Right forelimb (tissue), 1 donor: ENCODE measurements around the gene QSOX1.

Experiments used
- DNase-seq: peaks from one replicate; pipeline ENCODE4 v3.0.0-alpha.2; 2018

Gene QSOX1

GRCh38 chr1:180218806-180219765, 64.4 kb downstream of the QSOX1 start:
- DNase-seq = no peak

- DNase-seq = no peak
Measured at GRCh38 chr1:180219776-180220175, 65.1 kb downstream of the QSOX1 start.

- DNase-seq = no peak
Measured at GRCh38 chr1:180221462-180221861, 66.8 kb downstream of the QSOX1 start.

- no peak for DNase-seq
Measured at GRCh38 chr1:180224902-180225301, 70.2 kb downstream of the QSOX1 start.

DNA sequence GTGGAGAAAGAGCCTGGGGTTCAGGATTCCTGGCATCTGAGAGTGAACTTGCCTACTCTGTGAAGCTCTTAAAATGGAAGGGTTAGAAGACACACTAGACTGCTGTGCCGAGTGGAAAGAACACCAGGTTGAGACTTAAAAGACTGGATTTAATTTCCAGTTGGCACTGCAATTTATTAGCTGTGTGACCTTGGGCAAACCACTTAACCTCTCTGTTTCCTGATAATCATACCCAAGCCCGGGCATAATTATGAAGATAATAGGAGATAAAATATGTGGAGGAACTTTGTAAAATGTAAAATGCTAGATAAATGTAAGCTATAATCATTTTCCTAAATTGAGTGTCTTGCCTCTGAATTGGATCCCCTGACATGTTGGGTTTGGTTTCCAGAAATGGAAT, 70.7 kb downstream of the QSOX1 start:
- DNase-seq = no peak

- no peak for DNase-seq
Measured at GRCh38 chr1:180227861-180228647, 73.4 kb downstream of the QSOX1 start.

DNA sequence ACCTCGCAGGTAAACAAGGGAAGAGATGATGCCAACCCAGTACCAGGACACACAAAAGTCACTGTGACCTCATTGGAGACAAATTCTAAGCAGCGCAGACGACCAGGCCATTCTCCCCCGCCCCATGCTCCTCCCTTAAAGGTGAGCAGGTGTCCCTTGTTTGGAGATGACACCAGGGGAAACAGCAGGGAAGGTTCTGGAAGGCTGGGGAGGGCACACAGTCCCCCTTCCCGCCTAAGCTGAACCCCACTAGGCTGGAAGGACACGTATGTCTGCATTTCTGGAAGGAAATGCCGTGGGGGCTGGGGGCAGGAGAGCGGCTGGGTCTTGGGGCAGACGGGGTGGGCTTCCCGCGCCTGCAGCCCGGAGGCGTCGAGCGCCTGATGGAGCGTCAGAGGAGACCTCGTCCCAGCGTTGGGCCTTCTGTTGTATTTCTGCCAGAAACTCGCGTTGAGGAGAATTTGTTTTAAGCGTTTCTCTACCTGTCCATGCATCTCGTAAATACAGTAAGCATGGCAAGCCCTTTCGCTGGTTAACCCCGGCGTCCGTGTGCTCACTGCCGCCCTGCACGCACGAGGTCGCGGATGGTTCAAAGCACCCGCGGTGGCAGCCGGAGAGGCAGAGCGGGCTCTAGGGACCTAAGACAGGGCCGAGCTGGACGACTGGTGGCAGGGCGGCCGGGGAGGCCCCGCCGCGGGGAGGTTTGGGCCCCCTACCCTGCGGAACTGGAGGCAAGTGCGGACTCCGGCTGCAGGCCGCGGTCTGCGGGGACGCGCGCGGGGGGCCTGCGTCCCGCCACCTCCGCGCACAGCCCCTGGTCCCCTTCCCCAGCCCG, 74.2 kb downstream of the QSOX1 start:
- DNase-seq = no peak

DNA sequence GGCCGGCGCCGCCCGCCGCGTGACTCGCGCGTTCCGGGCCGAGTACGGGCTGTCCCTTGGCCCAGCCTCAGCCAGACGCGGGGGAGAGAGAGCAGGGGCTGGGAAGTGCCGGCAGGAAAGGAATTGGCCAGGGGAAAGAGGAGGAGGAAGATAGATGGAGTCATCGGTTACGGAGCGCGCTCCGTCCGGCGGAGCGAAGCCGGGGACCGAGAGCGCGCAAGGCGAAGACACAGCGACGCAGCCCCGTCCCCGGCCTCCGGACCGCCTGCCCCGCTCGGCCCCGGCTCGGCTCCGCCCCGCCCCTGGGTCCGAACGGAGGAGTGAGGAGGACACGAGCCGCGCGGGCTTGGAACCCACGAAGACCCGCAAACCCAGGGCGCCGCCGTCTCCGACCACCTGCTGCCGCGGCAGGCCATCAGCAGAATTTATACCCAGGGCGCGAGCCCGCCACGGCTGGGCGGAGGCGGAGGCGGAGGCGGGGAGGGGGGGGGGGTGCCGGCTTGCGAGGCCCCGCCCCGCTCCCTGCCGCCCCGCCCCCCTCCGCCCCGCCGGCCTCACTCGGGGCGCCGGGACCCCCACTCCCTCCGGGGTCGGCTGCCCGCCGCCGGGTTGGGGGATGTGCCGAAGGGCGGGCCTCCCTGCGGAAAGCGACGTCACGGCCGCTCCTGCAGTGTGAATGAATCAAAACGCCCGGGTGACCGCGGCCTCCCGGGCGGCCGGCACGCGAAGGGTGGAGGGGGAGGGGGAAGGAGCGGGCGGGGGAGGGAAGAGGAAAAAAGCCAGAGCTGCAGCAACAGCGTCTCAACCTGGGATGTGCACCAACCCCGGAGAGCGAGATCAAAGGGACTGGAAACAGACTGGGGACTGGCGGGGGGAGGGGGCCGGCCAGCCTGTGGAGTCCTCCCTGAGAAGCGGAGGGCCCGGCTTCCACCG, 75.1 kb downstream of the QSOX1 start, which contains the start of gene LHX4:
Gene LHX4 (plus strand): TSS at position 782 of the 933 bp plus-strand sequence. CDS start 266 bp downstream, outside the sequence.
- no peak for DNase-seq

DNA sequence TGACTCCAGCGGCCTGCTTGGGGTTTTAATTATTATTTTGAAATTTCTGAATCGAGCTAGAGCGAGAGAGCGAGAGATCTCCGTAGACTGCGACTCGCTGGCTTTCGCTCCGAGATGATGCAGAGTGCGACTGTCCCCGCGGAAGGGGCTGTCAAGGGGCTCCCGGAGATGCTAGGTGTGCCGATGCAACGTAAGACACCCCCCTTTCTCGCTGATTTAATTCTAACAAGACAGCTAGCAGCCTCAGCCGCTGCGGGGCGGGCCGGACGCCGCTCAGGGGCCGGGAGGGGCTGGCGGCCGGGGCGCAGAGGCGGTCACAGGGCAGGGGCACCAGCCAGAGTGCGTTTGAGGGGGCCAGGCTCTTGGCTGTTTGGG, 75.7 kb downstream of the QSOX1 start:
- DNase-seq = no peak

- no peak for DNase-seq
Measured at GRCh38 chr1:180230791-180231505, 76.3 kb downstream of the QSOX1 start.

GRCh38 chr1:180231506-180231921, 76.8 kb downstream of the QSOX1 start:
- peak; percentile 45 for DNase-seq

GRCh38 chr1:180231936-180232335, 77.3 kb downstream of the QSOX1 start:
- DNase-seq = no peak

DNA sequence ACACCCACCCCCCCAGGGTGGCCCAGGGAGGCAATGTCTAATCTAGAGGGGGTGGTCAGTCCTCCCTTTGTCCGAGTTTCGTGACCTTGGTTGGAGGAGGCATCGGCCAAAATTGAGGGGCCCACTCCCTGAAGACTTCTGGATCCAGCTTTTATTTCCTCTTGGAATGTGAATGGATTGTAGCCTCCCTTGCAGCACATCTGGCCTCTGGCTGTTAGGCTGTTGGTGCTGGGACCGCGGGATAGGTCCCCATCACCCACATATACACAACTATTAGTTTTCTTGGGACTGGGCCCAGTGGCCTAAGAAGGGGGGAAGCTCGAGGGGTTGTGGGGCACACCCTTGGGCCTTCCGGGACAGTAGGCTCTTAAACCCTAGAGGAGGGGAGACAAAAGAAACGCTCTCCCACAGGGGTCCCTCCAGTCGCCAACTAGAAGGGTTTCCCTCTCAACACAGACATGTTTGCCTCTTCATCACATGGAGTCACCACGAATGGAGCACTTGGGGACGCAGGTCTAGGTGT, 77.9 kb downstream of the QSOX1 start:
- DNase-seq = peak; percentile 40

GRCh38 chr1:180233191-180234011, 78.7 kb downstream of the QSOX1 start:
- peak; percentile 48 for DNase-seq

GRCh38 chr1:180234369-180235076, 79.9 kb downstream of the QSOX1 start:
- peak; percentile 53 for DNase-seq

DNA sequence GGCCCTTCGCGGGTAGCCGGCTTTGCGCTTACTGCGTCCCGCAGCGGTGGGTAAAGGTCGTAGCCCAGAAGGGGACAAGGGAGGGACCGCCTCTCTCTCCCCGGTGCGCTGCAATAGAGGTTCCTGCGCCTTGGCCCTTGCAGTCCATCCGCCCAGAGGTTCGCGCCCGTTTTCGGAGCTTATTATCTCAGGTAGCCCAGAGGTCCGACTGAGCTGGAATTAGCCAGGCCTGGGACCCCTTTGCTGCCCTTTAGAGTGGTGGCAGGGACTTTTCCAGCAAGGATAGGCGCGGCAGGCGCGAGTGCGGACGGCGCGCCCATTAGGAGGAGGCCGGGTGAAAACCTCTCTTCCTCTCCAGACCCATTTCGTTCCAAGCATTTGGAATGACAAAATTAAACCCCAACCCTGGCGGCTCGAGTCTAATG, 80.4 kb downstream of the QSOX1 start:
- peak; percentile 50 for DNase-seq

- DNase-seq = peak; percentile 42
Measured at GRCh38 chr1:180235502-180236239, 81.0 kb downstream of the QSOX1 start.
